HepG2 (cell line): ENCODE data around the gene BTBD1. TPM values are rescaled to one million over a fixed set of nuclear protein-coding genes. Genes with fewer than 3 reads are reported as not detected.

Experiments
- ATAC-seq: fragments of 200-7000 bp; cut with Tn5 transposase; 3 replicates; pipeline ENCODE4 v1.9.1; 2020; ENCODE audit warnings: mild to moderate bottlenecking, moderate library complexity
- BruUV-seq: library from RNA; stranded (reverse); fragments of 400-500 nt; replicated peaks from 2 replicates; lab custom pipeline; 2021; lab: Mats Ljungman, UMichigan
- CTCF ChIA-PET: fragments of 300-600 bp; formaldehyde crosslinking; extraction: SDS; loops from one replicate; lab custom pipeline; 2021; ENCODE audit warnings: low total read pairs, inconsistent platforms, low intra/inter-chr PET ratio; lab: Yijun Ruan, JAX
- POLR2A ChIA-PET: fragments of 350-600 bp; sonication (Branson Sonifier 250); formaldehyde crosslinking; loops from one replicate; lab custom pipeline; 2020; ENCODE audit warnings: antibody characterized with exemption, inconsistent platforms; lab: Yijun Ruan, JAX
- DNase-seq: peaks from one replicate; pipeline ENCODE4 v3.0.0-alpha.2; 2015; ENCODE audit warnings: low spot score
- FAIRE-seq: peaks from 3 replicates; lab custom pipeline; 2011; peaks lifted over from hg19 to GRCh38; lab: Jason Lieb, UNC
- H2AFZ ChIP-seq: one replicate; pipeline ENCODE4 v1.6.1; 2011; ENCODE audit warnings: low read length, inconsistent platforms
- H3K27ac ChIP-seq: fragments of 300-600 bp; 3 replicates; pipeline ENCODE4 v1.8.0; 2011; ENCODE audit warnings: mixed run types, mild to moderate bottlenecking, mixed read lengths, low read length, inconsistent platforms; ENCODE audit not compliant: insufficient read depth; ENCODE audit errors: extremely low read length
- H3K27me3 ChIP-seq, 2 experiments: fragments of 200-600 bp in 1 of 2; 2 replicates in 1 of 2; 3 replicates in 1 of 2; pipeline versions ENCODE4 v1.6.0 to v1.8.0; 2011; ENCODE audit warnings: low read length in 2 of 2, mild to moderate bottlenecking in 2 of 2, moderate library complexity in 2 of 2, inconsistent platforms in 1 of 2; ENCODE audit not compliant: insufficient read depth in 2 of 2, control insufficient read depth in 1 of 2
- H3K36me3 ChIP-seq, 2 experiments: fragments of 200-600 bp in 1 of 2; replicated peaks in 1 of 2; 2 replicates in 1 of 2; 3 replicates in 1 of 2; pipeline versions ENCODE4 v1.5.1 to v1.8.0; 2011; ENCODE audit warnings: low read length in 2 of 2, inconsistent platforms in 1 of 2; ENCODE audit not compliant: insufficient read depth in 2 of 2, control insufficient read depth in 1 of 2
- H3K4me1 ChIP-seq: 2 replicates; pipeline ENCODE4 v1.5.1; 2012; ENCODE audit warnings: low read length, inconsistent platforms; ENCODE audit not compliant: insufficient read depth
- H3K4me2 ChIP-seq: 2 replicates; pipeline ENCODE4 v1.6.0; 2011; ENCODE audit warnings: low read depth, low read length, inconsistent platforms
- H3K4me3 ChIP-seq, 3 experiments: fragments of 200-600 bp in 1 of 3; sonication (generic), shearing (Covaris generic) in 1 of 3; replicated peaks in 1 of 3; 2 replicates each; pipeline ENCODE4 v1.5.1; 2011 to 2016; ENCODE audit warnings: low read length in 3 of 3, inconsistent platforms in 2 of 3, low read depth in 2 of 3, mild to moderate bottlenecking in 2 of 3, control low read depth in 1 of 3, mixed read lengths in 1 of 3; ENCODE audit not compliant: insufficient read depth in 1 of 3
- H3K79me2 ChIP-seq: one replicate; pipeline ENCODE4 v1.6.1; 2011; ENCODE audit warnings: low read length, inconsistent platforms; ENCODE audit not compliant: insufficient read depth
- H3K9ac ChIP-seq: 2 replicates; pipeline ENCODE4 v1.6.0; 2011; ENCODE audit warnings: mild to moderate bottlenecking, low read depth, low read length, inconsistent platforms; ENCODE audit not compliant: insufficient read depth
- H3K9me3 ChIP-seq: 2 replicates; pipeline ENCODE4 v1.5.1; 2012; ENCODE audit warnings: mild to moderate bottlenecking, low read length
- H4K20me1 ChIP-seq: 2 replicates; pipeline ENCODE4 v1.6.0; 2011; ENCODE audit warnings: inconsistent platforms, mild to moderate bottlenecking, low read length, moderate library complexity; ENCODE audit not compliant: insufficient read depth
- GLI4 ChIP-seq: sonication (generic); formaldehyde crosslinking; IDR thresholded peaks from 2 replicates; pipeline ENCODE4 v1.5.1; 2020; ENCODE audit warnings: missing genetic modification reagents, mild to moderate bottlenecking, moderate library complexity, borderline replicate concordance
- PHF20 ChIP-seq: sonication (generic); formaldehyde crosslinking; IDR thresholded peaks from 2 replicates; pipeline ENCODE4 v1.5.0; 2020; ENCODE audit warnings: mild to moderate bottlenecking, missing genetic modification reagents
- RCOR2 ChIP-seq: IDR thresholded peaks from 2 replicates; pipeline ENCODE4 v1.6.1; 2016; ENCODE audit warnings: missing biosample characterization, missing genetic modification reagents
- ZNF577 ChIP-seq: sonication (generic); formaldehyde crosslinking; IDR thresholded peaks from 2 replicates; pipeline ENCODE4 v1.4.0; 2020; ENCODE audit warnings: mild to moderate bottlenecking, low read depth, missing genetic modification reagents, borderline replicate concordance
- ZNF589 ChIP-seq: sonication (generic); formaldehyde crosslinking; conservative IDR thresholded peaks from 2 replicates; pipeline ENCODE4 v1.8.0; 2022; ENCODE audit warnings: mild to moderate bottlenecking, moderate library complexity, missing genetic modification reagents
- ZNF766 ChIP-seq: sonication (generic); formaldehyde crosslinking; IDR thresholded peaks from 2 replicates; pipeline ENCODE4 v1.5.0; 2020; ENCODE audit warnings: missing genetic modification reagents, borderline replicate concordance
- ZSCAN12 ChIP-seq: sonication (generic); formaldehyde crosslinking; IDR thresholded peaks from 2 replicates; pipeline ENCODE4 v1.9.0; 2021; ENCODE audit warnings: mild to moderate bottlenecking, missing genetic modification reagents
- WGBS: methylation state at CpG from one replicate; pipeline ENCODE4 v1.1.6; 2017; ENCODE audit warnings: low lambda C conversion rate; 5-methylcytosine and 5-hydroxymethylcytosine counted together
- in situ Hi-C: cut with HindIII; loops from 2 replicates; pipeline ENCODE4 v1.10.0; 2017; ENCODE audit warnings: low pct_unique_long_range_greater_than_20kb; ENCODE audit not compliant: extremely low pct_ligation_motif_present
- intact Hi-C: fragments of 100-400 bp; cut with micrococcal nuclease; formaldehyde crosslinking; loops from one replicate; pipeline ENCODE4 v1.10.0; 2022; ENCODE audit not compliant: unreplicated experiment
- polyA plus RNA-seq, 8 experiments: library from polyadenylated mRNA; depleted of rRNA in 3 of 8; stranded (reverse) in 7 of 8; unstranded in 1 of 8; fragments of >200 nt; fragmentation: Illumina TruSeq in 4 of 8; extraction: Trizol in 4 of 8; gene quantifications; 2 replicates each; pipeline versions ENCODE4 v1.2.1 to v1.2.3, GENCODE V29; 2011 to 2016; ENCODE audit warnings: low read depth in 4 of 8, missing spikeins in 1 of 8, mixed read lengths in 1 of 8; ENCODE audit not compliant: insufficient read depth in 1 of 8
- total RNA-seq, 5 experiments: library from RNA; depleted of rRNA; stranded (reverse); fragments of >200 nt; fragmentation: Illumina TruSeq; extraction: Trizol; gene quantifications; 2 replicates each; pipeline ENCODE4 v1.2.3, GENCODE V29; 2016; ENCODE audit warnings: low read depth in 1 of 5
- TF ChIP-seq, protein P1 (sequence below): sonication (generic); formaldehyde crosslinking; IDR thresholded peaks from 2 replicates; pipeline ENCODE4 v1.4.0; 2020; ENCODE audit warnings: missing genetic modification reagents, mild to moderate bottlenecking, borderline replicate concordance
- TF ChIP-seq, protein P2 (sequence below): sonication (generic); formaldehyde crosslinking; IDR thresholded peaks from 2 replicates; pipeline ENCODE4 v1.4.0; 2020; ENCODE audit warnings: missing genetic modification reagents

BTBD1 gene
- total and polyA plus RNA-seq, 2 of the 13 experiments (the other 11 are each of a cell fraction or from before 2014, with no cell fraction given): 32.1 to 53.9 TPM

DNA sequence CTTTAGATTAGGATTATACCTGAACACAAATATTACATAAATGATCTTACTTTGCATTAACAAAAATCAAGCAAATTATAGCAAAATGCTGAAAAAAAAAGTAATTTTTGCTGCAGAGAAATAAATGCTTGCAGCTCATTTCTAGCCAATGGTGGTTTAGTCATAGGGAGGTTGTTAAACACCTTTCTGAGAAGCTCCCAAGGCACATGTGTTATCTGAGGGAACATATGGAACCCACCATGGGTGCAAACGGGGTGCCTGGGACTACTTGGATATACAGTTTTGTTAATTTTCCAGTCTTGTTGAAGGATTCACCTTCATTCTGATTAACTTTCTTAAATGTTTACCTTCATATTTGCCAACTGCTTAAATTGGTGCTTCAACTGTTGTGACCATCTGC, 90.0 kb downstream of the BTBD1 start:
- in situ Hi-C loops: no loop called here
- H4K20me1 ChIP-seq: no peaks in the 10 kb centered on the region
- no peak for FAIRE-seq

DNA sequence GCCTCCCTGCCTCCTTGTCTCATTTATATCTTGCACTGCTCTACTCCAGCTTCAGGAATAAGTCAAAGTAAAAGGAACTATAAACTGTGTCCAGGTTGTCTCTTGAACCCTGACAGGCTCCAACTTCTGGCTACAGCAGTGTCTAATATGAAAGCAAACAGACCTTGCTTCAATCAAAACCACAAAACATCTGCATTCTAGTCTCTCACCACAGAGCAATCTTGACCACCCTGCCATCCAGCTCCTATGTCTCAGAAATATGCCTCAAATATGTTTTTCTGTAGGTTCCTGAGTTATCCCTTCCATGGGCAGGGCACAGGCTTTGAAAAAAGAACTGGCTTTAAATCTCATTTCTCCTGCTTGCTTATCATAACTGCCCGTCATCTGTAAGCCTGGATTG, 94.1 kb downstream of the BTBD1 start:
- Histone ChIP-seq H3K9me3 (no peaks in the 10 kb centered on the region), H4K20me1 (no peaks in the 10 kb centered on the region), H3K4me3 (no peak overlapping the region), H2AFZ (no peak overlapping the region), H3K4me1 (peaks cover 15% of the 10 kb centered on the region), H3K27ac (no peak overlapping the region), H3K4me2 (no peak overlapping the region), H3K36me3 (no peaks in the 10 kb centered on the region), H3K27me3 (no peaks in the 10 kb centered on the region), H3K9ac (no peak overlapping the region), H3K79me2 (no peaks in the 10 kb centered on the region)
- DNase-seq (no peak), FAIRE-seq (no peak), ATAC-seq (no peak)
- in situ Hi-C loops: no loop called here
- no TSS peak for BruUV-seq
- POLR2A ChIA-PET: no interaction called here
- 94% methylated on average over 1 of the region's 1 CpG for WGBS
- CTCF ChIA-PET: no interaction called here
- TF ChIP-seq PHF20 (CRISPR knock-in tag): no peak
- no peak for TF ChIP-seq ZSCAN12
- no peak for TF ChIP-seq ZNF577 (CRISPR knock-in tag)
- TF ChIP-seq ZNF766 (CRISPR knock-in tag): no peak
- TF ChIP-seq, protein P1, sequence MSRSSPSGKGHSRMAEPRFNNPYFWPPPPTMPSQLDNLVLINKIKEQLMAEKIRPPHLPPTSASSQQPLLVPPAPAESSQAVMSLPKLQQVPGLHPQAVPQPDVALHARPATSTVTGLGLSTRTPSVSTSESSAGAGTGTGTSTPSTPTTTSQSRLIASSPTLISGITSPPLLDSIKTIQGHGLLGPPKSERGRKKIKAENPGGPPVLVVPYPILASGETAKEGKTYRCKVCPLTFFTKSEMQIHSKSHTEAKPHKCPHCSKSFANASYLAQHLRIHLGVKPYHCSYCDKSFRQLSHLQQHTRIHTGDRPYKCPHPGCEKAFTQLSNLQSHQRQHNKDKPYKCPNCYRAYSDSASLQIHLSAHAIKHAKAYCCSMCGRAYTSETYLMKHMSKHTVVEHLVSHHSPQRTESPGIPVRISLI (CRISPR knock-in tag): no peak
- TF ChIP-seq RCOR2 (CRISPR knock-in tag): no peak
- no peak for TF ChIP-seq ZNF589 (CRISPR knock-in tag)
- intact Hi-C loops: no loop called here

More for the DNA sequence above, 90.0 kb downstream of the BTBD1 start:
- intact Hi-C loops: no loop called here
- 82% methylated on average over 1 of the region's 1 CpG for WGBS
- no peaks in the 10 kb centered on the region for H3K79me2 ChIP-seq
- 0 out of 2 replicates have a peak, but pooled peaks cover under 1% of the 10 kb centered on the region for H3K4me1 ChIP-seq
- no peak for ATAC-seq
- H3K4me3 ChIP-seq: no peak overlapping the region
- no peak for TF ChIP-seq GLI4 (CRISPR knock-in tag)
- TF ChIP-seq, protein P2, sequence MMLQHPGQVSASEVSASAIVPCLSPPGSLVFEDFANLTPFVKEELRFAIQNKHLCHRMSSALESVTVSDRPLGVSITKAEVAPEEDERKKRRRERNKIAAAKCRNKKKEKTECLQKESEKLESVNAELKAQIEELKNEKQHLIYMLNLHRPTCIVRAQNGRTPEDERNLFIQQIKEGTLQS (CRISPR knock-in tag): no peak
- TF ChIP-seq, all 625 proteins: peak for 0
- Histone ChIP-seq H3K36me3 (no peaks in the 10 kb centered on the region), H2AFZ (no peak overlapping the region), H3K4me2 (no peak overlapping the region), H3K9me3 (no peaks in the 10 kb centered on the region), H3K27me3 (no peaks in the 10 kb centered on the region), H3K27ac (no peak overlapping the region), H3K9ac (no peak overlapping the region)
- BruUV-seq: no TSS peak
- ChIA-PET POLR2A (interaction anchor here (0.7 kb wide), 1 partner anchor 9 kb away, joined by 4 read pairs; no protein-coding TSS in a partner anchor), CTCF (no interaction called here)
- no peak for DNase-seq
